Right atrium auricular region (tissue), 2 donors: ENCODE data around the gene OTOGL. TPM values are rescaled to one million over a fixed set of nuclear protein-coding genes. Genes with fewer than 3 reads are reported as not detected.

Source experiments
- DNase-seq: peaks from one replicate; pipeline ENCODE4 v3.0.0-alpha.2; 2019; ENCODE audit warnings: low spot score
- H3K27ac ChIP-seq, 2 donors: fragments of 200-600 bp; sonication (generic); 1 replicate in 1 of 2; 2 replicates in 1 of 2; pipeline ENCODE4 v1.5.1; 2016 to 2019
- H3K27me3 ChIP-seq, 2 donors: fragments of 200-600 bp; sonication (generic); one replicate each; pipeline versions ENCODE4 v1.5.1 to v1.6.0; 2017 to 2019
- H3K36me3 ChIP-seq: fragments of 200-600 bp; sonication (generic); one replicate; pipeline ENCODE4 v1.5.1; 2016
- H3K4me1 ChIP-seq, 2 donors: fragments of 200-600 bp; sonication (generic); one replicate each; pipeline versions ENCODE4 v1.5.1 to v1.6.0; 2017 to 2019
- H3K4me3 ChIP-seq, 2 donors: fragments of 200-600 bp; sonication (generic); 1 replicate in 1 of 2; 2 replicates in 1 of 2; pipeline ENCODE4 v1.5.1; 2017 to 2019; ENCODE audit warnings: mild to moderate bottlenecking in 1 of 2, moderate library complexity in 1 of 2
- H3K9me3 ChIP-seq, 2 donors: fragments of 200-600 bp; sonication (generic); one replicate each; pipeline ENCODE4 v1.5.1; 2019
- CTCF ChIP-seq, 2 donors: fragments of 200-600 bp; sonication (generic); IDR thresholded peaks; one replicate each; pipeline ENCODE4 v1.5.1; 2019; ENCODE audit warnings: antibody characterized with exemption in 2 of 2
- total RNA-seq, 2 donors: library from RNA; depleted of rRNA; stranded (reverse); fragments of >200 nt; gene quantifications; one replicate each; pipeline ENCODE4 v1.1.0, GENCODE V29; 2016

Gene OTOGL
- total RNA-seq, 2 donors from 2014 or later = 7.6 to 10.9 TPM

GRCh38 chr12:80178846-80179245, 79.5 kb downstream of the OTOGL start:
- TF ChIP-seq CTCF (IDR thresholded peaks at IDR 0.05) = no peak
- no peaks in the 10 kb centered on the region for H3K36me3 ChIP-seq
- H3K9me3 ChIP-seq = no peaks in the 10 kb centered on the region
- H3K4me3 ChIP-seq = no peak overlapping the region
- no peak overlapping the region for H3K27ac ChIP-seq
- no peaks in the 10 kb centered on the region for H3K27me3 ChIP-seq
- H3K4me1 ChIP-seq = no peaks in the 10 kb centered on the region
- no peak for DNase-seq

GRCh38 chr12:80183939-80184338, 84.6 kb downstream of the OTOGL start:
- Histone ChIP-seq H3K36me3 (no peaks in the 10 kb centered on the region), H3K27ac (no peak overlapping the region), H3K4me3 (no peak overlapping the region), H3K4me1 (peaks cover 0 to 26% of the 10 kb centered on the region in 2 donors), H3K9me3 (no peaks in the 10 kb centered on the region), H3K27me3 (no peaks in the 10 kb centered on the region)
- TF ChIP-seq CTCF (IDR thresholded peaks at IDR 0.05) = no peak
- no peak for DNase-seq

GRCh38 chr12:80184926-80185325, 85.6 kb downstream of the OTOGL start:
- no peak for TF ChIP-seq CTCF (IDR thresholded peaks at IDR 0.05)
- no peaks in the 10 kb centered on the region for H3K9me3 ChIP-seq
- H3K27me3 ChIP-seq = no peaks in the 10 kb centered on the region
- no peak for DNase-seq
- no peaks in the 10 kb centered on the region for H3K36me3 ChIP-seq
- no peak overlapping the region for H3K4me3 ChIP-seq
- peaks cover 0 to 29% of the 10 kb centered on the region in 2 donors for H3K4me1 ChIP-seq
- H3K27ac ChIP-seq = no peak overlapping the region

GRCh38 chr12:80186727-80187217, 87.4 kb downstream of the OTOGL start:
- peak overlapping the region; percentile 85 to 90 for H3K27ac ChIP-seq
- DNase-seq = peak; percentile 64
- H3K9me3 ChIP-seq = no peaks in the 10 kb centered on the region
- H3K36me3 ChIP-seq = no peaks in the 10 kb centered on the region
- peak overlapping the region in 1 of 2 donors; percentile 1 for H3K4me3 ChIP-seq
- no peaks in the 10 kb centered on the region for H3K27me3 ChIP-seq
- H3K4me1 ChIP-seq = peaks cover 0 to 32% of the 10 kb centered on the region in 2 donors
- TF ChIP-seq CTCF (IDR thresholded peaks at IDR 0.05) = peak; percentile 57 to 84

GRCh38 chr12:80187660-80188090, 88.3 kb downstream of the OTOGL start:
- no peaks in the 10 kb centered on the region for H3K9me3 ChIP-seq
- H3K4me3 ChIP-seq = no peak overlapping the region
- H3K4me1 ChIP-seq = peaks cover 0 to 32% of the 10 kb centered on the region in 2 donors
- H3K36me3 ChIP-seq = no peaks in the 10 kb centered on the region
- DNase-seq = no peak
- no peak for TF ChIP-seq CTCF (IDR thresholded peaks at IDR 0.05)
- no peaks in the 10 kb centered on the region for H3K27me3 ChIP-seq
- peak overlapping the region; percentile 85 to 90 for H3K27ac ChIP-seq

- Histone ChIP-seq H3K4me1 (peaks cover 0 to 34% of the 10 kb centered on the region in 2 donors), H3K27ac (peak overlapping the region; percentile 85 to 90), H3K9me3 (no peaks in the 10 kb centered on the region), H3K4me3 (no peak overlapping the region), H3K27me3 (no peaks in the 10 kb centered on the region), H3K36me3 (no peaks in the 10 kb centered on the region)
- DNase-seq = no peak
- TF ChIP-seq CTCF (IDR thresholded peaks at IDR 0.05) = no peak
These were observed 89.2 kb downstream of the OTOGL start for GRCh38 chr12:80188576-80188975.
